NCI-H2196 (cell line): ENCODE data around the gene ZNF557.

Source experiments
- DNase-seq: peaks from one replicate; lab custom pipeline; 2025; ENCODE audit not compliant: unreplicated experiment; lab: John Stamatoyannopoulos, UW

Gene ZNF557

DNA sequence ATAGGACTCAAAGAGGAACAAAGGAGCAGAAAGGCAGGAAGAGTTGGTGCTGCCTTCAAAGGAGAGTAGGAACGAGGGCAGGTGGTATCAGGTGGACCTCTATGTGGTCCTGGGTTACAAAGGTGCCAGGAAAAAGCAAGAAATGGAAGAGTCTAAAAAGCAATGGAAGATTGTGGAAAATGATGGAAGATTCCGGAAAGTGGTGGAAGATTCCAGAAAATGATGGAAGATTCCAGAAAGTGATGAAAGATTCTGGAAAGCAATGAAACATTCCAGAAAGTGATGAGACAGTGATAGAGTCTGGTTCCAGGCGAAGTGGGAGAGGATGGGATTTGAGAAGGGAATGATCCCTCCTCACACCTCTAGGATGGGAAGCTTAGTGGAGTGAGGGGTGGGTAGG, 55.3 kb downstream of the ZNF557 start:
- DNase-seq: no peak

GRCh38 chr19:7125221-7125620, 55.7 kb downstream of the ZNF557 start:
- no peak for DNase-seq

DNA sequence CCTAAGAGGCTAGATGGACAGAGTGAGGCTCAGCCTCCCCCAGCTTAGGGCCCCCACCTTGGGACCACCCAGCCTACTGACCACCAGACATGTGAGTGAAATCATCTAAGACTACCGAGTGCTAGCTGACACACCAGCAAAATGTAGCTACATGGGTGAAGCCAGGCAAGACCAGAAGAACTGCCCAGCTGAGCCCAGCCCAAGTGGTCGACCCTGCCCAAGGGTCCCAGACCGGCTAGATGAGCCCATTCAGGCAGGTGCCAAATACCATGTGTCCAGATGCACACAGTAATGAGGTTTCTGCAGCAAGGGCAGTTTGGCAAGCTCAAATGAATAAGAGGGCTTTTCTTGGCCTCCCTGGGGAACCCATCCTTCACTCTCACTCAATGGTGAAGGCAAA, 56.6 kb downstream of the ZNF557 start:
- DNase-seq: no peak

- no peak for DNase-seq
Measured at GRCh38 chr19:7130043-7130442, 60.5 kb downstream of the ZNF557 start.

- no peak for DNase-seq
Measured at GRCh38 chr19:7132054-7132453, 62.6 kb downstream of the ZNF557 start.

DNA sequence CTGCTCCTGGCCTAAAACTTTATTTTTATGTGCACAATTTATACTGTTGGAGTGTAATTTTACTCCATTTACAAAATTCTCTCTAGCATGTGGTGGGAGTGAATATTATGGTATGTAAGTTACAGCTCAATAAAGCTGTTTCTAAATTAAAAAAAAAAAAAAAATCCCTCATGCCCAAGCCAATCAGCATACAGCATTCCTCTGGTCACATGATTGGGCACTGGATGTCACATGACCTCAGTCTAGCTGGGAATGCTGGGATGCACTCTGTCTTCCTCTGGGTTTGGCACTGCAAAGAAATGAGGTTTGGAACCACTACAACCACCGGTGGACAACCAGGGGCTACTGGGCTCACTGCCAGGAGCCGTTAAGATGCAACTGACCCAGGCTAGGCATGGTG, 67.6 kb downstream of the ZNF557 start:
- no peak for DNase-seq
